ENCODE data around the gene SHISAL1. TPM values are rescaled to one million over a fixed set of nuclear protein-coding genes. Genes with fewer than 3 reads are reported as not detected.

The SHISAL1 gene
- polyA plus RNA-seq: under 1 TPM; 0.08 to 0.22 TPM

DNA sequence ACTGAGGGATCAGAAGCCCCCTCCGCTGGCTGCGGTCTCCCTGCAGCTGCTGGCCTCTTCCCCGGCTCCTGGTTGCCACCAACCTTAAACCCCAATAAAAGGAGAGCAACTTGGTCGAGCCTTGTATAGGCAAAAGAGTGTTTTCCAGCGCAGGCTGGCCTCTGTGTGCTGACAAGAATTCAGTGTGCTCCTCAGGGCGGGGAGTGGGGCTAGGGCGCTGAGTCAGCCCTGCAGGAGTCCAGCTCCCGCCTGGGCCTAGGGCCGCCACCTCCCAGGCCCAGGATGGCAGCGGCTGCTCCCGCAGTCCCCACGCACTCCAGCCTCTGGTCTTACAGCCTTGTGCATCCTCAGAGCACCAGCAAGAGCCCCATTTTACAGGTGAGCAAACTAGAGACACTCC is at the start of gene SHISAL1:
SHISAL1 (minus strand) TSS at position 186 of the 400 bp plus-strand sequence. CDS start 12,006 bp downstream, outside the sequence.
- Histone ChIP-seq H3K27me3 (ENCODE audit: control insufficient read depth in 1 of 2, insufficient read depth in 2 of 2, low read length in 2 of 2) (no peaks in the 10 kb centered on the region), H3K27ac (ENCODE audit: low read depth in 2 of 2, low read length in 1 of 2) (no peak within 1 kb of the TSS)

DNA sequence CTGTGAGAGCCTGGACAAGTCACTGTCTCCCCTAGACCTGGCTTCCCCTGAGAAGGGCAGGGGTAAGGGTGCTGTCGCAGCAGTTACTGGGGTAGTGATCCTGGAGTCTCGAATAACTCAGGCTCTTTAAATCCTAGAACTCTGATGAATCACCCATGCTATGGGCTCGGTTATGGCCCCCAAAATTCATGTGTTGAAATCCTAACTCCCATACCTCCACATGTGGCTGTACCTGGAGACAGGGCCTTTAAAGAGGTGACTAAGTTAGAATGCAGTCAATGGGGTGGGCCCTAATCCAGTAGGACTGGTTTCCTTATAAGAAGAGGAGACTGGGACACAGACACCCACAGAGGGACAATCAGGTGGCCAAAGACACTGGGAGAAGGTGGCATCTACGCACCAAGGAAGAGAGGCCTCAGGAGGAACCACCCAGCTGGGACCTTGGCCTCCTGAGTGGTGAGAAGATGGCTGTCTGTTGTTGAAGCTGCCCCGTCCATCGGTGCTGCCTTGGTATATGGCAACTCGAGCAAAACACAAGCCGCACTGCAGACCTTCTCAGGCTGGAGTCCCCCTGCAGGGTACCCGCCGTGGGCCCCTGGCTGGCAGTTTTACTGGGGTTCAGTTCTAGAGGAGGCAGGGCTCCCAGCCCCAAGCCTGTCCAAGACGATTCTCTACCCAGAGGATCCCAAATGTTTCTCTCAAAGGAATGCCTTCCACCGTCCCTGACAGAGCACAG is 48.8 kb upstream of the SHISAL1 start:
- no peaks in the 10 kb centered on the region for H3K27me3 ChIP-seq (ENCODE audit: control insufficient read depth in 1 of 2, insufficient read depth in 2 of 2, low read length in 2 of 2)
- peak overlapping the region; percentile 55 to 75 for H3K27ac ChIP-seq (ENCODE audit: low read depth in 2 of 2, low read length in 1 of 2)
- 78 to 79% methylated on average over 12 of the region's 12 CpGs for WGBS, 2 donors
- H3K9me3 ChIP-seq (ENCODE audit: control insufficient read depth in 2 of 2, insufficient read depth in 1 of 2, low read depth in 1 of 2, low read length in 1 of 2): no peaks in the 10 kb centered on the region
- H3K4me3 ChIP-seq (ENCODE audit: low read depth in 1 of 2, low read length in 2 of 2): no peak overlapping the region
- peaks cover 11 to 20% of the 10 kb centered on the region in 2 donors for H3K4me1 ChIP-seq (ENCODE audit: control insufficient read depth in 2 of 2, insufficient read depth in 2 of 2, low read length in 1 of 2)
- H3K36me3 ChIP-seq (ENCODE audit: control insufficient read depth in 2 of 2, insufficient read depth in 2 of 2, low read length in 1 of 2): no peaks in the 10 kb centered on the region

More for the DNA sequence above, at the start of gene SHISAL1:
- Histone ChIP-seq H3K9me3 (ENCODE audit: control insufficient read depth in 2 of 2, insufficient read depth in 1 of 2, low read depth in 1 of 2, low read length in 1 of 2) (no peaks in the 10 kb centered on the region), H3K4me3 (ENCODE audit: low read depth in 1 of 2, low read length in 2 of 2) (no peak within 1 kb of the TSS), H3K36me3 (ENCODE audit: control insufficient read depth in 2 of 2, insufficient read depth in 2 of 2, low read length in 1 of 2) (no peaks in the 10 kb centered on the region), H3K4me1 (ENCODE audit: control insufficient read depth in 2 of 2, insufficient read depth in 2 of 2, low read length in 1 of 2) (peaks cover 4 to 17% of the 10 kb centered on the region in 2 donors)
- 73 to 74% methylated on average over 12 of the region's 12 CpGs for WGBS, 2 donors

DNA sequence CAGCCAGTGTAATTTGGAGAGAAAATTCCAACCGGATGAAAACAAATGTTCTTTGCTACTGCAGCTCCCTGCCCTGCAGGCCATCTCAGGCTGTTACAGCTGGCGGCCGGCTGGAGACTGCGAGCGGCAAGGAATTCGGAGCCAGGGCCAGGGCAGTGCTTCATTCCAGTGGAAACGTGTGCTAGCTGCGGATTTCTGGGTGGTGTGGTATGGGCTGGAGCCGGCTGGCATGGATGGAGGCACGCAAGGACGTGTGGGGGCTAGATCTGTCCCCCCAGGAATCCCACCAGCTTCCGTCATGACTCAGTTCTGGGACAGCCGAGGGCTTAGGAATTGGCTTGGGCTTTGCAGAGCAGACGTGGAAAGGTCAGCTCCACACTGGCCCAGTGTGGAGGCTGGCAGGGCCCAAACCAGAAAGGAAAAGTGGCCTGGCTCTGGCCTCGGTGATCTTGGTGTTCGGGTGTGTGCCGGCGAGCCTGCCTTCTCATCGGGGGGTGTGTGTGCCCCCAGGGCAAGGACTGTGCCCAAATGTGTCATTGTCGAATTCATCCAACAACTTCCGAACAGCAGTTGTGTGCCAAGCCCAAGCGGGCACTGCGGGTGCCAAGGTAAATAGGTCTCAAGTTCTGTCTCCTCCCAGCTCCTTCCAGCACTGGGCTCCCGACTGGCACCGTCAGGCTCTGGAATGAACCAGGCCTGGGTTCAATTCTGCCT is 48.1 kb upstream of the SHISAL1 start:
- H3K4me1 ChIP-seq (ENCODE audit: control insufficient read depth in 2 of 2, insufficient read depth in 2 of 2, low read length in 1 of 2): peaks cover 11 to 20% of the 10 kb centered on the region in 2 donors
- no peaks in the 10 kb centered on the region for H3K27me3 ChIP-seq (ENCODE audit: control insufficient read depth in 1 of 2, insufficient read depth in 2 of 2, low read length in 2 of 2)
- H3K4me3 ChIP-seq (ENCODE audit: low read depth in 1 of 2, low read length in 2 of 2): no peak overlapping the region
- H3K36me3 ChIP-seq (ENCODE audit: control insufficient read depth in 2 of 2, insufficient read depth in 2 of 2, low read length in 1 of 2): no peaks in the 10 kb centered on the region
- H3K9me3 ChIP-seq (ENCODE audit: control insufficient read depth in 2 of 2, insufficient read depth in 1 of 2, low read depth in 1 of 2, low read length in 1 of 2): no peaks in the 10 kb centered on the region
- peak overlapping the region; percentile 55 to 75 for H3K27ac ChIP-seq (ENCODE audit: low read depth in 2 of 2, low read length in 1 of 2)
- 31 to 48% methylated on average over 25 of the region's 25 CpGs for WGBS, 2 donors

DNA sequence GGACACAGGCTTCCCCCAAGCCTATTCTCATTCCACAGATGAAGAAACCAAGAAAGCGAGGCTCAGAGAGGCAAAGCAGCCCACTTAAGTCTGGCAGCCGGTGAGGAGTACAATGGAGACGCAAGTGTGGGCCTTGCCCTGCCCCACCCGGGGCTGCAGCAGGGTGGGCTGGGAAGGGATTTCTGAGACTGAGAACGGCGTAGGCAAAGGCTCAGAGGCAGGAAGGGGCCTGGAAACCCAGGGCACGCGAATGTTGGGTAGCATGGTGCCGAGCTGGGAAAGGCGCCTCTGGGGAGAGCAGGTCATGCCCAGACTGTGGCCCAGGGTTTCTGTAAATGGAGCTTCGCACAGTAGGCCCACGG is 47.5 kb upstream of the SHISAL1 start:
- Histone ChIP-seq H3K36me3 (ENCODE audit: control insufficient read depth in 2 of 2, insufficient read depth in 2 of 2, low read length in 1 of 2) (no peaks in the 10 kb centered on the region), H3K4me1 (ENCODE audit: control insufficient read depth in 2 of 2, insufficient read depth in 2 of 2, low read length in 1 of 2) (peaks cover 11 to 20% of the 10 kb centered on the region in 2 donors), H3K27me3 (ENCODE audit: control insufficient read depth in 1 of 2, insufficient read depth in 2 of 2, low read length in 2 of 2) (no peaks in the 10 kb centered on the region), H3K4me3 (ENCODE audit: low read depth in 1 of 2, low read length in 2 of 2) (no peak overlapping the region), H3K9me3 (ENCODE audit: control insufficient read depth in 2 of 2, insufficient read depth in 1 of 2, low read depth in 1 of 2, low read length in 1 of 2) (no peaks in the 10 kb centered on the region), H3K27ac (ENCODE audit: low read depth in 2 of 2, low read length in 1 of 2) (peak overlapping the region; percentile 55 to 75)
- 42 to 53% methylated on average over 12 of the region's 12 CpGs for WGBS, 2 donors

DNA sequence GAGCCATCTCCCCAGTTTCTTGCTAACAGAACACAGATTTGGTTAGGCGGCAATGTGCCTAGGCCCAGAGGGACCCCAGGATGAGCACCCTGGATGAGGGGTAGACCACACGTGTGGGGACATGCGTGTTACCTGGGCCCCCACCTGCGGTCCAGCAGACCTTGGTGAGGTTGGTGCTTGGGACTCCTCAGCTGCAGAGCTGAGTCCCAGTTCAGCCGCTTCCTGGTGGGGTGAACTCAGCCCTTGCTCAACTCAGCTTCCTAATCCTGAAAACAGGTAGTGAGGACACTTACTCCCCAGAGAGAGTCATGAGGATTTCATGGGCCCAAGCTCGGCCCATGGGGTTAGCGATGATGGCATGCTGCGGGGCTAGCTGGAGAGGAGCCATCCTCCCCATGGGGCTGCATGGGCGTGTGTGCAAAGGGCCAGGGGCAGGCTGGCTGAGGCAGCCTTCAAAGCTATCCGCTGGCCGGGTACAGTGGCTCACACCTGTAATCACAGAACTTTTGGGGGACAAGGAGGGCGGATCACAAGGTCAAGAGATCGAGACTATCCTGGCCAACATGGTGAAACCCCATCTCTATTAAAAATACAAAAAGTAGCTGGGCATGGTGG is 46.9 kb upstream of the SHISAL1 start:
- Histone ChIP-seq H3K9me3 (ENCODE audit: control insufficient read depth in 2 of 2, insufficient read depth in 1 of 2, low read depth in 1 of 2, low read length in 1 of 2) (no peaks in the 10 kb centered on the region), H3K36me3 (ENCODE audit: control insufficient read depth in 2 of 2, insufficient read depth in 2 of 2, low read length in 1 of 2) (no peaks in the 10 kb centered on the region), H3K27ac (ENCODE audit: low read depth in 2 of 2, low read length in 1 of 2) (no peak overlapping the region), H3K27me3 (ENCODE audit: control insufficient read depth in 1 of 2, insufficient read depth in 2 of 2, low read length in 2 of 2) (no peaks in the 10 kb centered on the region), H3K4me1 (ENCODE audit: control insufficient read depth in 2 of 2, insufficient read depth in 2 of 2, low read length in 1 of 2) (peaks cover 8 to 20% of the 10 kb centered on the region in 2 donors), H3K4me3 (ENCODE audit: low read depth in 1 of 2, low read length in 2 of 2) (no peak overlapping the region)
- WGBS, 2 donors: 85 to 86% methylated on average over 13 of the region's 13 CpGs

DNA sequence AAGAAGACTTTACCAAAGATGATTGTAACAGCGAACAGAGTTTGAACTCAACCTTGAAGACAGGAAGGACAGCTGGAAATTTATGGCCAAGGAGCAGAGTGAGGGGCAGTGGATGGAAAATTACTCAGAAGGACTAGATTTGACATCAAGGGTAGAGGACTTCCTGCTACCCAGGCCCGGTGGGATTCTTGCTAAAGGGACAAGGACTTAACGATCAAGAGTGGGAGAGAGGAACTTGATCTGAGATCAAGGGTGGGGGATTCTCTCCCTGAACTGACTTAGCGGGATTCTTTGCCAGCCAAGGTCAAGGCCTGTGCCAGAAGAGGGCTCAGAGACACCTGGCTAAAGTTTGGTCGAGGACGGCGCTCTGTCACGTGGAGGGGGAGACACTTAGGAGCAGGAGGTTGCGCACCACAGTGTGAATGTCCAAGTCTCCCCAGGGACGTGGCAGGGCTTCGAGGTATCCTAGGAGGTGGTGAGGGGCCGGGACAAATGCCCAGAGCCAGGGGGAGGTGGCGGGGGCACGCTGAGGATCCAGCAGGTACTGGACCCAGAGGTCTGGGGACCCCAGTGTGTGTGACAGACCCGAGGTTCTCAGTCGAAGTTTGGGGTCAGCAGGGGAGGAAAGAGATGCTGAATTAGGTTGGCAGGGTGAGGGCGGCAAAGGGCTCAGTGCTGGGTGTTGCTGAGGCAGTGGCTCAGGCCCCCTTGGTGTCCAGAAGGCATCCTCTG is 46.1 kb upstream of the SHISAL1 start:
- 68 to 88% methylated on average over 17 of the region's 17 CpGs for WGBS, 2 donors
- peak overlapping the region in 1 of 2 donors; percentile 1 for H3K27ac ChIP-seq (ENCODE audit: low read depth in 2 of 2, low read length in 1 of 2)
- H3K9me3 ChIP-seq (ENCODE audit: control insufficient read depth in 2 of 2, insufficient read depth in 1 of 2, low read depth in 1 of 2, low read length in 1 of 2): no peaks in the 10 kb centered on the region

DNA sequence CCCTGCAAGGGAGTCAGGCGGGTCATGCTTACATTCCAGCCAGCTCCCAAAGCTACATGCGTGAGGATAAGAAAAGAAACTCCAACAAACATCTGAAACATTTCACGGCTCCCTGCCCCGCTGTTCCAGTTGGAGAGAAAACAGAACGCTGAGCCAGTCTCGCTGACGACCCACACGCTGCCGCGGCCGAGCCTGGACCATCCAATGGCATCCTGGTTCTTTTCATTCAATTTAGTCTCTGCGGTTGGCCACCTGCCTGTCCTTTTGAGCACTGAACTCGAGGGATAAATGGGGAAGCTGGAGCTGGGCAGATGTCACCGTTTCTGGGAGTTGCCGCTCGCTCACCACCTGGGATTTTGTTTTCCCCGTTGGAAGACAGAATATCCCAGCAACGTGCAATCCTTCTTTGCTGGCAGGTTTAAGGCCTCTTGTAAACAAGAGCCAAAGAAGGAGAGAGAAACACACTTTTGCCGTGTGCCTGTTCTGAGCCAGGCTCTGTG is 45.3 kb upstream of the SHISAL1 start:
- H3K27me3 ChIP-seq (ENCODE audit: control insufficient read depth in 1 of 2, insufficient read depth in 2 of 2, low read length in 2 of 2): no peaks in the 10 kb centered on the region
- peak overlapping the region in 1 of 2 donors; percentile 53 for H3K27ac ChIP-seq (ENCODE audit: low read depth in 2 of 2, low read length in 1 of 2)
- WGBS, 2 donors: 37 to 38% methylated on average over 19 of the region's 19 CpGs
- peaks cover 8 to 16% of the 10 kb centered on the region in 2 donors for H3K4me1 ChIP-seq (ENCODE audit: control insufficient read depth in 2 of 2, insufficient read depth in 2 of 2, low read length in 1 of 2)
- no peak overlapping the region for H3K4me3 ChIP-seq (ENCODE audit: low read depth in 1 of 2, low read length in 2 of 2)
- H3K9me3 ChIP-seq (ENCODE audit: control insufficient read depth in 2 of 2, insufficient read depth in 1 of 2, low read depth in 1 of 2, low read length in 1 of 2): no peaks in the 10 kb centered on the region
- no peaks in the 10 kb centered on the region for H3K36me3 ChIP-seq (ENCODE audit: control insufficient read depth in 2 of 2, insufficient read depth in 2 of 2, low read length in 1 of 2)

More for the DNA sequence above, 46.1 kb upstream of the SHISAL1 start:
- Histone ChIP-seq H3K27me3 (ENCODE audit: control insufficient read depth in 1 of 2, insufficient read depth in 2 of 2, low read length in 2 of 2) (no peaks in the 10 kb centered on the region), H3K4me3 (ENCODE audit: low read depth in 1 of 2, low read length in 2 of 2) (no peak overlapping the region), H3K4me1 (ENCODE audit: control insufficient read depth in 2 of 2, insufficient read depth in 2 of 2, low read length in 1 of 2) (peaks cover 8 to 20% of the 10 kb centered on the region in 2 donors), H3K36me3 (ENCODE audit: control insufficient read depth in 2 of 2, insufficient read depth in 2 of 2, low read length in 1 of 2) (no peaks in the 10 kb centered on the region)

DNA sequence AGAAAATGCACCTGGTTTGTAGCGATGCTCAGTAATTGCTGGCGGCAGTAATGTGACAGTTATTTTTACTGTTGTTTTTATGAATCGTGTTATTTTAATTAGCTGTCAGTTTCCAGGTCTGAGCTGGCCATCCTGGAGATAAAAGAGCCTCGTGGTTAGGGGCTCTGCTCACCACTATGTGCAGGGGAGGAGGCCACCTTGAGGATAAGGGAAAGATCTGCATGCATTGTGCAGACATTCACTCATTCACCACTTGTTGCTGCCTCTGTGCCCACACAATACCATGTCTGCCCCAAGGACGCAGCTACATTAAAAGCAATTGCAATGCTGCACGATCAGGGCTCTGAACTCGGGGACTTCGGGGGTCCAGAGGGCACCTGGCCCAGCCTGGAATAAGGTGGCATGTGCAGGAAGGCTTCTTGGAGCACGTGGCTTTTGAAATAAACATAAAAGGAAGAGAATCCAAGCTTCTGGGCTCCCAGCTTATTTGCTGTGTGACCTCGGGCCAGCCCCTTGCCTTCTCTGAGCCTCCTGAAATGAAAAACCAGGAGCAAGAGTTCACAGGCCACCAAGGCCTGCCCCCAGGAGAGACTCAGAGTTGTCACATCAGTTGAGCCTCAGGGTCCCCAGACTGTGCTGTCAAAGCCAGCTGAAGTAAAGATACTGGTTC is 44.7 kb upstream of the SHISAL1 start:
- no peak overlapping the region for H3K4me3 ChIP-seq (ENCODE audit: low read depth in 1 of 2, low read length in 2 of 2)
- H3K27ac ChIP-seq (ENCODE audit: low read depth in 2 of 2, low read length in 1 of 2): no peak overlapping the region
- no peaks in the 10 kb centered on the region for H3K27me3 ChIP-seq (ENCODE audit: control insufficient read depth in 1 of 2, insufficient read depth in 2 of 2, low read length in 2 of 2)
- WGBS, 2 donors: 51 to 61% methylated on average over 10 of the region's 10 CpGs
- H3K9me3 ChIP-seq (ENCODE audit: control insufficient read depth in 2 of 2, insufficient read depth in 1 of 2, low read depth in 1 of 2, low read length in 1 of 2): no peaks in the 10 kb centered on the region
- peaks cover 8 to 14% of the 10 kb centered on the region in 2 donors for H3K4me1 ChIP-seq (ENCODE audit: control insufficient read depth in 2 of 2, insufficient read depth in 2 of 2, low read length in 1 of 2)
- no peaks in the 10 kb centered on the region for H3K36me3 ChIP-seq (ENCODE audit: control insufficient read depth in 2 of 2, insufficient read depth in 2 of 2, low read length in 1 of 2)

DNA sequence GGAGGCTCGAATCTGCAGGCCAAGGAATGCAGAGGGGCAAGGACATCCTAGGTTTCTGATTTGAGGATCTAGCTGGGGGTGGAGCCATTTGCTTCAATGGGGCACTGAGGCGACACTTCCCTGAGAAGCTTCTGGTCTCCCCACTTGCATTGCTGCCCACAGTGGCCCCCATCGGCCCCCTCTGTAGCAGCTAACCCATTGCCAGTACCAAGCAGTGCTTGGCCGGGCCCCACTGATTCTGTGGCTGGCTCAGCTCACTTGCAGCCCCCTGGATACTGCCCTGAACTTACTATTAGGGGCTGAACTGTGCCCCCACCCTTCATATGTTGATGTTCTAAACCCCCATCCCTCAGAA is 42.9 kb upstream of the SHISAL1 start:
- no peaks in the 10 kb centered on the region for H3K9me3 ChIP-seq (ENCODE audit: control insufficient read depth in 2 of 2, insufficient read depth in 1 of 2, low read depth in 1 of 2, low read length in 1 of 2)
- no peak overlapping the region for H3K27ac ChIP-seq (ENCODE audit: low read depth in 2 of 2, low read length in 1 of 2)
- WGBS, 2 donors: 72 to 84% methylated on average over 4 of the region's 4 CpGs
- H3K36me3 ChIP-seq (ENCODE audit: control insufficient read depth in 2 of 2, insufficient read depth in 2 of 2, low read length in 1 of 2): no peaks in the 10 kb centered on the region
- peaks cover 2 to 11% of the 10 kb centered on the region in 2 donors for H3K4me1 ChIP-seq (ENCODE audit: control insufficient read depth in 2 of 2, insufficient read depth in 2 of 2, low read length in 1 of 2)
- no peaks in the 10 kb centered on the region for H3K27me3 ChIP-seq (ENCODE audit: control insufficient read depth in 1 of 2, insufficient read depth in 2 of 2, low read length in 2 of 2)
- no peak overlapping the region for H3K4me3 ChIP-seq (ENCODE audit: low read depth in 1 of 2, low read length in 2 of 2)

Data from esophagus (tissue), 2 donors.